SK-N-SH (cell line): ENCODE data around the gene ADAMTS17. TPM values are rescaled to one million over a fixed set of nuclear protein-coding genes. Genes with fewer than 3 reads are reported as not detected.

Source experiments
- CTCF ChIA-PET: fragments of 300-600, 350-600 bp; formaldehyde crosslinking; extraction: SDS; loops from one replicate; lab custom pipeline; 2021; lab: Yijun Ruan, JAX
- POLR2A ChIA-PET: fragments of 350-600 bp; sonication (Branson Sonifier 250); formaldehyde crosslinking; extraction: SDS; loops from one replicate; lab custom pipeline; 2020; ENCODE audit warnings: antibody characterized with exemption, inconsistent platforms; lab: Yijun Ruan, JAX
- DNase-seq: peaks from one replicate; pipeline ENCODE4 v3.0.0; 2012
- H2AFZ ChIP-seq: fragments of 200-600 bp; sonication (generic); 2 replicates; pipeline ENCODE4 v1.8.1; 2016; ENCODE audit warnings: antibody characterized with exemption, mild to moderate bottlenecking, low read depth
- H3F3A ChIP-seq: fragments of 200-600 bp; sonication (generic); replicated peaks from 2 replicates; pipeline ENCODE3; 2016; ENCODE audit warnings: antibody characterized with exemption, mild to moderate bottlenecking; ENCODE audit not compliant: insufficient read depth
- H3K27ac ChIP-seq, 2 experiments: fragments of 200-500 bp in 1 of 2; fragments of 200-600 bp in 1 of 2; sonication (Bioruptor generic) in 1 of 2; sonication (generic), shearing (Covaris generic) in 1 of 2; 2 replicates each; pipeline versions ENCODE4 v1.5.1 to v1.6.1; 2014 to 2016; ENCODE audit warnings: low read depth in 2 of 2, inconsistent platforms in 1 of 2, low read length in 1 of 2, mild to moderate bottlenecking in 1 of 2, mixed read lengths in 1 of 2
- H3K27me3 ChIP-seq: fragments of 200-600 bp; sonication (generic), shearing (Covaris generic); 2 replicates; pipeline ENCODE4 v1.6.1; 2016; ENCODE audit warnings: mixed run types; ENCODE audit not compliant: insufficient read depth
- H3K36me3 ChIP-seq, 2 experiments: fragments of 200-500 bp in 1 of 2; fragments of 200-600 bp in 1 of 2; sonication (Bioruptor generic) in 1 of 2; sonication (generic) in 1 of 2; replicated peaks in 1 of 2; 2 replicates each; pipeline versions ENCODE3 to v1.5.1; 2014 to 2016; ENCODE audit warnings: low read length in 1 of 2, mild to moderate bottlenecking in 1 of 2; ENCODE audit not compliant: insufficient read depth in 2 of 2, control insufficient read depth in 1 of 2
- H3K4me1 ChIP-seq, 2 experiments: fragments of 200-500 bp in 1 of 2; fragments of 200-600 bp in 1 of 2; sonication (Bioruptor generic) in 1 of 2; sonication (generic), shearing (Covaris generic) in 1 of 2; 2 replicates each; pipeline versions ENCODE4 v1.5.1 to v1.6.1; 2014 to 2016; ENCODE audit warnings: low read depth in 1 of 2, low read length in 1 of 2, mixed run types in 1 of 2; ENCODE audit not compliant: insufficient read depth in 2 of 2, control insufficient read depth in 1 of 2
- H3K4me2 ChIP-seq: fragments of 200-600 bp; sonication (generic), shearing (Covaris generic); 2 replicates; pipeline ENCODE4 v1.6.1; 2017; ENCODE audit warnings: mixed run types
- H3K4me3 ChIP-seq, 2 experiments: fragments of 200-500 bp in 1 of 2; fragments of 200-600 bp in 1 of 2; sonication (Bioruptor generic) in 1 of 2; sonication (generic), shearing (Covaris generic) in 1 of 2; 2 replicates each; pipeline versions ENCODE4 v1.5.1 to v1.8.1; 2014 to 2016; ENCODE audit warnings: low read depth in 2 of 2, inconsistent platforms in 1 of 2, low read length in 1 of 2, mild to moderate bottlenecking in 1 of 2, mixed read lengths in 1 of 2, moderate library complexity in 1 of 2
- H3K79me2 ChIP-seq: fragments of 200-600 bp; sonication (generic); 2 replicates; pipeline ENCODE4 v1.8.1; 2017; ENCODE audit warnings: mild to moderate bottlenecking; ENCODE audit not compliant: insufficient read depth
- H3K9ac ChIP-seq: fragments of 200-600 bp; sonication (generic); 2 replicates; pipeline ENCODE4 v1.6.1; 2017; ENCODE audit warnings: mixed run types
- H3K9me2 ChIP-seq: fragments of 200-600 bp; sonication (generic); 2 replicates; pipeline ENCODE4 v1.6.1; 2017; ENCODE audit warnings: mixed run types
- H3K9me3 ChIP-seq: fragments of 200-600 bp; sonication (generic); 2 replicates; pipeline ENCODE4 v1.6.1; 2017; ENCODE audit warnings: mixed run types, mild to moderate bottlenecking, moderate library complexity
- H4K20me1 ChIP-seq: fragments of 200-600 bp; sonication (generic); 2 replicates; pipeline ENCODE4 v1.6.1; 2017; ENCODE audit warnings: mild to moderate bottlenecking, mixed run types; ENCODE audit not compliant: insufficient read depth
- ELF1 ChIP-seq: IDR thresholded peaks from 2 replicates; pipeline ENCODE4 v1.4.0; 2012
- EP300 ChIP-seq, 2 experiments: IDR thresholded peaks; 2 replicates each; pipeline versions ENCODE4 v1.4.0 to v1.6.1; 2012; ENCODE audit warnings: borderline replicate concordance in 1 of 2, low read depth in 1 of 2, low read length in 1 of 2
- EZH2phosphoT487 ChIP-seq: fragments of 200-600 bp; sonication (generic); IDR thresholded peaks from 2 replicates; pipeline ENCODE4 v1.6.1; 2017; ENCODE audit warnings: low read depth, mixed run types, mild to moderate bottlenecking, antibody characterized with exemption, moderate library complexity, borderline replicate concordance
- FOSL2 ChIP-seq: IDR thresholded peaks from 2 replicates; pipeline ENCODE4 v1.4.0; 2012; ENCODE audit warnings: low read depth, mild to moderate bottlenecking, moderate library complexity, borderline replicate concordance
- FOXM1 ChIP-seq: IDR thresholded peaks from 2 replicates; pipeline ENCODE4 v1.4.0; 2012; ENCODE audit warnings: low read depth, mild to moderate bottlenecking
- GABPA ChIP-seq: IDR thresholded peaks from 2 replicates; pipeline ENCODE4 v1.4.0; 2012; ENCODE audit warnings: low read depth, mild to moderate bottlenecking
- NFIC ChIP-seq: IDR thresholded peaks from 2 replicates; pipeline ENCODE4 v1.4.0; 2012; ENCODE audit warnings: borderline replicate concordance
- NRF1 ChIP-seq: IDR thresholded peaks from 2 replicates; pipeline ENCODE4 v1.6.1; 2012; ENCODE audit warnings: low read depth, mild to moderate bottlenecking, low read length
- RAD21 ChIP-seq: IDR thresholded peaks from 2 replicates; pipeline ENCODE4 v1.6.1; 2012; ENCODE audit warnings: mild to moderate bottlenecking, low read length
- RCOR1 ChIP-seq: fragments of 150-350 bp; IDR thresholded peaks from 2 replicates; pipeline ENCODE4 v1.6.1; 2017; ENCODE audit warnings: antibody characterized with exemption, low read length
- RFX5 ChIP-seq: IDR thresholded peaks from 2 replicates; pipeline ENCODE4 v1.6.1; 2012; ENCODE audit warnings: mild to moderate bottlenecking, improper control_type of control experiment, low read length
- SMC3 ChIP-seq: IDR thresholded peaks from 2 replicates; pipeline ENCODE4 v1.6.1; 2012; ENCODE audit warnings: low read depth, low read length, improper control_type of control experiment
- WGBS: methylation state at CpG from one replicate; pipeline ENCODE4 v1.1.6; 2017; ENCODE audit warnings: low lambda C conversion rate; 5-methylcytosine and 5-hydroxymethylcytosine counted together
- polyA plus RNA-seq, 3 experiments: library from polyadenylated mRNA; depleted of rRNA; stranded (reverse); fragments of >200 nt; gene quantifications; 2 replicates each; pipeline ENCODE4 v1.2.3, GENCODE V29; 2012
- TF ChIP-seq, protein P1 (sequence below): fragments of 200-600 bp; sonication (generic); IDR thresholded peaks from 2 replicates; pipeline ENCODE4 v1.6.1; 2017; ENCODE audit warnings: antibody characterized with exemption, mild to moderate bottlenecking, moderate library complexity
- TF ChIP-seq, protein P2 (sequence below): IDR thresholded peaks from 2 replicates; pipeline ENCODE4 v1.4.0; 2012; ENCODE audit warnings: low read depth, borderline replicate concordance
- TF ChIP-seq, protein P3 (sequence below): IDR thresholded peaks from 2 replicates; pipeline ENCODE4 v1.6.1; 2012; ENCODE audit warnings: mild to moderate bottlenecking, low read depth, low read length, moderate library complexity

ADAMTS17 gene
- polyA plus RNA-seq, 1 of the 3 experiments (the other 2 are of a cell fraction): not detected

DNA sequence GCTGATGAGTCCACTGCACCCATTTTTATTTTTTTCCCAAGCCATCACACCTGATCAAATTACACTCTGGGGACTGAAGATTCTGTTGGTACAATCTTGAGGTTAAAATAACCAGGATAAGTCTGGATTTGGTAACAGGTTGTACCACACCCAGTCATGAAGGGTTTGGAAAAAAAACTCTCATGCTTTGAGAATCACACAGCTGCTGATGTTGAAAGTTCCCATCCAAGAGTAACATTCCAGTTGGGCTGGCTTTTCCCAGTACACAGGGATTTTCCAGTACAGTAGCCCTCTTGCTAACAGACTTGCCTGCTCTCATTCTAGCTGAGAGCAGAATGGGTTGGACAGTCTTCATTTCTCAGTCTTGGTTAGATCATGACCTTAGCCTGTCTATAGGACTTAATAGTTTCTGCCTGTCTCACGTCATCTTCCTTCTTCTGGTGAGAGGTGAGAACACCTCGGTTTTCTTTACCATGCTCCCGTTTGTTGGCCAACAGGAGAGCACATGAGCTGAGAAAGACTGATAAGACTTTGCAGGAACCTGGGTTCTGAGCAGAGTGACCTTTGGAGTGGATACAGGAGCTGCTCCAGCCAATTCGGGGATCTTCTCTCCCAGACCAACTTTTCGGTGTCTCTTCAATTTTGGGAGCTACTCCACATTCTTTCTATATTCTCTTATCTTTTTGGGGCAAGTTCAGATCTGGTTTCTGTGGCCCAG lies 308.5 kb downstream of the ADAMTS17 start:
- Histone ChIP-seq H3K36me3 (no peaks in the 10 kb centered on the region), H3K27ac (no peak overlapping the region), H3K4me3 (no peak overlapping the region), H3K9me3 (0 out of 2 replicates have a peak, but pooled peaks cover 4% of the 10 kb centered on the region), H3K4me1 (no peaks in the 10 kb centered on the region), H3K79me2 (no peaks in the 10 kb centered on the region), H4K20me1 (no peaks in the 10 kb centered on the region), H2AFZ (no peak overlapping the region), H3F3A (no peaks in the 10 kb centered on the region), H3K4me2 (no peak overlapping the region), H3K9ac (no peak overlapping the region), H3K27me3 (no peaks in the 10 kb centered on the region)
- CTCF ChIA-PET: interaction anchor here (0.9 to 1.7 kb wide), 2 partner anchors 10 to 14 kb away, joined by 3 to 6 read pairs; no protein-coding TSS in a partner anchor
- DNase-seq: no peak
- WGBS: 22% methylated on average over 5 of the region's 5 CpGs
- TF ChIP-seq RCOR1 (no peak), NRF1 (no peak), NFIC (no peak), EP300 (IDR thresholded peaks at IDR 0.05; ENCODE audit: borderline replicate concordance in 1 of 2, low read depth in 1 of 2, low read length in 1 of 2) (no peak), RFX5 (no peak), FOXM1 (no peak), FOSL2 (no peak), ELF1 (no peak), SMC3 (no peak), EZH2phosphoT487 (no peak), RAD21 (no peak), GABPA (no peak)
- TF ChIP-seq, protein P1, sequence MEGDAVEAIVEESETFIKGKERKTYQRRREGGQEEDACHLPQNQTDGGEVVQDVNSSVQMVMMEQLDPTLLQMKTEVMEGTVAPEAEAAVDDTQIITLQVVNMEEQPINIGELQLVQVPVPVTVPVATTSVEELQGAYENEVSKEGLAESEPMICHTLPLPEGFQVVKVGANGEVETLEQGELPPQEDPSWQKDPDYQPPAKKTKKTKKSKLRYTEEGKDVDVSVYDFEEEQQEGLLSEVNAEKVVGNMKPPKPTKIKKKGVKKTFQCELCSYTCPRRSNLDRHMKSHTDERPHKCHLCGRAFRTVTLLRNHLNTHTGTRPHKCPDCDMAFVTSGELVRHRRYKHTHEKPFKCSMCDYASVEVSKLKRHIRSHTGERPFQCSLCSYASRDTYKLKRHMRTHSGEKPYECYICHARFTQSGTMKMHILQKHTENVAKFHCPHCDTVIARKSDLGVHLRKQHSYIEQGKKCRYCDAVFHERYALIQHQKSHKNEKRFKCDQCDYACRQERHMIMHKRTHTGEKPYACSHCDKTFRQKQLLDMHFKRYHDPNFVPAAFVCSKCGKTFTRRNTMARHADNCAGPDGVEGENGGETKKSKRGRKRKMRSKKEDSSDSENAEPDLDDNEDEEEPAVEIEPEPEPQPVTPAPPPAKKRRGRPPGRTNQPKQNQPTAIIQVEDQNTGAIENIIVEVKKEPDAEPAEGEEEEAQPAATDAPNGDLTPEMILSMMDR: no peak
- TF ChIP-seq, protein P2, sequence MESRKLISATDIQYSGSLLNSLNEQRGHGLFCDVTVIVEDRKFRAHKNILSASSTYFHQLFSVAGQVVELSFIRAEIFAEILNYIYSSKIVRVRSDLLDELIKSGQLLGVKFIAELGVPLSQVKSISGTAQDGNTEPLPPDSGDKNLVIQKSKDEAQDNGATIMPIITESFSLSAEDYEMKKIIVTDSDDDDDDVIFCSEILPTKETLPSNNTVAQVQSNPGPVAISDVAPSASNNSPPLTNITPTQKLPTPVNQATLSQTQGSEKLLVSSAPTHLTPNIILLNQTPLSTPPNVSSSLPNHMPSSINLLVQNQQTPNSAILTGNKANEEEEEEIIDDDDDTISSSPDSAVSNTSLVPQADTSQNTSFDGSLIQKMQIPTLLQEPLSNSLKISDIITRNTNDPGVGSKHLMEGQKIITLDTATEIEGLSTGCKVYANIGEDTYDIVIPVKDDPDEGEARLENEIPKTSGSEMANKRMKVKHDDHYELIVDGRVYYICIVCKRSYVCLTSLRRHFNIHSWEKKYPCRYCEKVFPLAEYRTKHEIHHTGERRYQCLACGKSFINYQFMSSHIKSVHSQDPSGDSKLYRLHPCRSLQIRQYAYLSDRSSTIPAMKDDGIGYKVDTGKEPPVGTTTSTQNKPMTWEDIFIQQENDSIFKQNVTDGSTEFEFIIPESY: no peak
- TF ChIP-seq, protein P3, sequence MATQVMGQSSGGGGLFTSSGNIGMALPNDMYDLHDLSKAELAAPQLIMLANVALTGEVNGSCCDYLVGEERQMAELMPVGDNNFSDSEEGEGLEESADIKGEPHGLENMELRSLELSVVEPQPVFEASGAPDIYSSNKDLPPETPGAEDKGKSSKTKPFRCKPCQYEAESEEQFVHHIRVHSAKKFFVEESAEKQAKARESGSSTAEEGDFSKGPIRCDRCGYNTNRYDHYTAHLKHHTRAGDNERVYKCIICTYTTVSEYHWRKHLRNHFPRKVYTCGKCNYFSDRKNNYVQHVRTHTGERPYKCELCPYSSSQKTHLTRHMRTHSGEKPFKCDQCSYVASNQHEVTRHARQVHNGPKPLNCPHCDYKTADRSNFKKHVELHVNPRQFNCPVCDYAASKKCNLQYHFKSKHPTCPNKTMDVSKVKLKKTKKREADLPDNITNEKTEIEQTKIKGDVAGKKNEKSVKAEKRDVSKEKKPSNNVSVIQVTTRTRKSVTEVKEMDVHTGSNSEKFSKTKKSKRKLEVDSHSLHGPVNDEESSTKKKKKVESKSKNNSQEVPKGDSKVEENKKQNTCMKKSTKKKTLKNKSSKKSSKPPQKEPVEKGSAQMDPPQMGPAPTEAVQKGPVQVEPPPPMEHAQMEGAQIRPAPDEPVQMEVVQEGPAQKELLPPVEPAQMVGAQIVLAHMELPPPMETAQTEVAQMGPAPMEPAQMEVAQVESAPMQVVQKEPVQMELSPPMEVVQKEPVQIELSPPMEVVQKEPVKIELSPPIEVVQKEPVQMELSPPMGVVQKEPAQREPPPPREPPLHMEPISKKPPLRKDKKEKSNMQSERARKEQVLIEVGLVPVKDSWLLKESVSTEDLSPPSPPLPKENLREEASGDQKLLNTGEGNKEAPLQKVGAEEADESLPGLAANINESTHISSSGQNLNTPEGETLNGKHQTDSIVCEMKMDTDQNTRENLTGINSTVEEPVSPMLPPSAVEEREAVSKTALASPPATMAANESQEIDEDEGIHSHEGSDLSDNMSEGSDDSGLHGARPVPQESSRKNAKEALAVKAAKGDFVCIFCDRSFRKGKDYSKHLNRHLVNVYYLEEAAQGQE: no peak
- TF ChIP-seq, all 33 proteins: peak for 0
- POLR2A ChIA-PET: no interaction called here
- no peaks in the 10 kb centered on the region for H3K9me2 ChIP-seq
